ENCODE measurements around the gene SCN1B.

DNA sequence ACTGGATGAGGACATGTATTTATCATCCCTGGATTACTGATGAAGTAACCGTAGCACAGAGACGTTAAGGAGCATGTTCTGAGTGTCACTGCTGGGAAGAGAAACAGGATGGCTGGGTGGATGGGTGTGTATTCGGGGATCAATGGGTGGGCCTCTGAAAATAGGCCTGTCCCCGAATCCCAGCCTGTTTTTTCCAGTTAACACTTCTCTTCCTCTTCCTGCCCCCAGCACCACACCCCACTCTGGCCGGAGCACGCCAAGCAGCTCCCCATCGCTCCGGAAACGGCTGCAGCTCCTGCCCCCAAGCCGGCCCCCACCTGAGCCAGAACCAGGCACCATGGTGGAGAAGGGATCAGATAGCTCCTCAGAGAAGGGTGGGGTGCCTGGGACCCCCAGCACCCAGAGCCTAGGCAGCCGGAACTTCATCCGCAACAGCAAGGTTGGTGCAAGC is 21.4 kb upstream of the SCN1B start:
- TF ChIP-seq, protein P1, sequence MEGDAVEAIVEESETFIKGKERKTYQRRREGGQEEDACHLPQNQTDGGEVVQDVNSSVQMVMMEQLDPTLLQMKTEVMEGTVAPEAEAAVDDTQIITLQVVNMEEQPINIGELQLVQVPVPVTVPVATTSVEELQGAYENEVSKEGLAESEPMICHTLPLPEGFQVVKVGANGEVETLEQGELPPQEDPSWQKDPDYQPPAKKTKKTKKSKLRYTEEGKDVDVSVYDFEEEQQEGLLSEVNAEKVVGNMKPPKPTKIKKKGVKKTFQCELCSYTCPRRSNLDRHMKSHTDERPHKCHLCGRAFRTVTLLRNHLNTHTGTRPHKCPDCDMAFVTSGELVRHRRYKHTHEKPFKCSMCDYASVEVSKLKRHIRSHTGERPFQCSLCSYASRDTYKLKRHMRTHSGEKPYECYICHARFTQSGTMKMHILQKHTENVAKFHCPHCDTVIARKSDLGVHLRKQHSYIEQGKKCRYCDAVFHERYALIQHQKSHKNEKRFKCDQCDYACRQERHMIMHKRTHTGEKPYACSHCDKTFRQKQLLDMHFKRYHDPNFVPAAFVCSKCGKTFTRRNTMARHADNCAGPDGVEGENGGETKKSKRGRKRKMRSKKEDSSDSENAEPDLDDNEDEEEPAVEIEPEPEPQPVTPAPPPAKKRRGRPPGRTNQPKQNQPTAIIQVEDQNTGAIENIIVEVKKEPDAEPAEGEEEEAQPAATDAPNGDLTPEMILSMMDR (IDR thresholded peaks at IDR 0.05): no peak
- no peak for TF ChIP-seq POLR2A (IDR thresholded peaks at IDR 0.05)
